GM12864 (cell line): Measurements from ENCODE around the gene LAS1L.
"Not testable (repeated sequence)": the region's sequence is repeated elsewhere in the genome, so short reads cannot be mapped to it uniquely, and the experiment has no call there.

Experiments used
- DNase-seq: peaks from one replicate; pipeline ENCODE4 v3.0.0-alpha.2; 2011; ENCODE audit warnings: low read depth
- H3K4me3 ChIP-seq: 2 replicates; pipeline ENCODE4 v1.5.1; 2011; ENCODE audit warnings: mild to moderate bottlenecking, low read depth, low read length, control low read depth
- CTCF ChIP-seq: IDR thresholded peaks from 2 replicates; pipeline ENCODE4 v1.5.1; 2011; ENCODE audit warnings: low read depth, mild to moderate bottlenecking, moderate library complexity, low read length, control low read depth, inconsistent platforms; ENCODE audit errors: missing control alignments

Gene LAS1L

GRCh38 chrX:65536291-65536690, 1.7 kb upstream of the LAS1L start:
- DNase-seq: no peak
- H3K4me3 ChIP-seq: no peak overlapping the region
- TF ChIP-seq CTCF: no peak

- TF ChIP-seq CTCF: no peak
- no peak for DNase-seq
- H3K4me3 ChIP-seq: no peak overlapping the region
Observed at GRCh38 chrX:65532016-65532415, 2.6 kb downstream of the LAS1L start.

- DNase-seq: no peak
- peak; percentile 98 for TF ChIP-seq CTCF
- H3K4me3 ChIP-seq: no peak overlapping the region
Observed at GRCh38 chrX:65528705-65529340, 5.8 kb downstream of the LAS1L start.

GRCh38 chrX:65528293-65528692, 6.3 kb downstream of the LAS1L start:
- TF ChIP-seq CTCF: no peak
- H3K4me3 ChIP-seq: no peak overlapping the region
- no peak for DNase-seq

- H3K4me3 ChIP-seq: no peak overlapping the region
- DNase-seq: no peak
- TF ChIP-seq CTCF: no peak
Observed at GRCh38 chrX:65524139-65524538, 10.4 kb downstream of the LAS1L start.

GRCh38 chrX:65522739-65523372, 11.7 kb downstream of the LAS1L start:
- no peak overlapping the region for H3K4me3 ChIP-seq
- DNase-seq: no peak
- no peak for TF ChIP-seq CTCF

GRCh38 chrX:65519530-65519929, 15.1 kb downstream of the LAS1L start:
- not testable (repeated sequence) for H3K4me3 ChIP-seq, DNase-seq

- not testable (repeated sequence) for H3K4me3 ChIP-seq
Observed at GRCh38 chrX:65518980-65519379, 15.6 kb downstream of the LAS1L start.

More at GRCh38 chrX:65518980-65519379, 15.6 kb downstream of the LAS1L start:
- not testable (repeated sequence) for DNase-seq
